ENCODE results near the gene SKIC8. TPM values are rescaled to one million over a fixed set of nuclear protein-coding genes. Genes with fewer than 3 reads are reported as not detected.

Gene SKIC8
- total RNA-seq, 1 donor from 2014 or later = 54.3 TPM

GRCh38 chr15:78234515-78235040 lies 64.8 kb downstream of the SKIC8 start, which contains the start of gene ACSBG1:
Gene ACSBG1 (minus strand): TSS chr15:78234565. CDS start chr15:78234501, 64 bp downstream.
- Mint-ChIP-seq H3K9me3 (no peaks in the 10 kb centered on the region), H3K4me3 (no peak within 1 kb of the TSS), H3K27ac (no peak within 1 kb of the TSS), H3K27me3 (ENCODE audit: insufficient read depth) (peaks cover 16% of the 10 kb centered on the region), H3K36me3 (ENCODE audit: low read depth) (no peaks in the 10 kb centered on the region), H3K4me1 (ENCODE audit: low read depth) (peaks cover 6% of the 10 kb centered on the region)
- intact Hi-C loops (cut with micrococcal nuclease) = no loop called here
- DNase-seq (ENCODE audit: low spot score) = no peak

DNA sequence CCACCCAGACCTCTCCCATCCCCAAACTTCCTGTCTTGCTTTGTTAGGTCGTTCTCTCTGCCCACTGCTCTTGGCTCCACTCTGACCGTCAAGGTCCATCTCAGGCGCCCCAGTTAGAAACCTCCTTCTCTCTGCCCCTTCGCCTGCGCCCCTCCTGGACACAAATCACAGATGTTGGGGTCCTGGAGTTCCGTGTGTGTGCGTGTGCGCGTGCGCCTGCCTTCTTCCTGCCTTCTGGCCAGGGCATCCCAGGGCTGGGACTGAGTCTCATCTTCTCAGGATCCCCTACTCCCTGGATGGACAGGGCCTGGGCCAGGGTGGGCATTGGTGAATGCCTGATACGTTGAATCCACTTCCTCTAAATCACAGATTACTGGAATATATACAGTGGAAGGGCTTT lies 65.9 kb downstream of the SKIC8 start:
- Mint-ChIP-seq H3K4me1 (ENCODE audit: low read depth) (peaks cover 6% of the 10 kb centered on the region), H3K4me3 (no peak overlapping the region), H3K9me3 (no peaks in the 10 kb centered on the region), H3K27ac (no peak overlapping the region), H3K27me3 (ENCODE audit: insufficient read depth) (peaks cover 16% of the 10 kb centered on the region), H3K36me3 (ENCODE audit: low read depth) (no peaks in the 10 kb centered on the region)
- no peak for DNase-seq (ENCODE audit: low spot score)
- intact Hi-C loops (cut with micrococcal nuclease) = no loop called here

Other genes with a start within 250 kb of the SKIC8 start
- 60.8 and 64.7 TPM in 2 replicates for gene TBC1D2B, start 221.9 kb downstream of the SKIC8 start, total RNA-seq
- gene SH2D7, start 207.0 kb downstream of the SKIC8 start, total RNA-seq = not detected in 2 replicates
- 1.2 and 1.9 TPM in 2 replicates for gene CIB2, start 168.2 kb downstream of the SKIC8 start, total RNA-seq
- gene IDH3A, start 150.2 kb downstream of the SKIC8 start, total RNA-seq = 160 and 163 TPM in 2 replicates
- 0.15 and 0.52 TPM in 2 replicates for gene ACSBG1, start 65.0 kb downstream of the SKIC8 start, total RNA-seq
- 68.4 and 70.8 TPM in 2 replicates for gene DNAJA4, start 35.0 kb downstream of the SKIC8 start, total RNA-seq
- not detected in 2 replicates for gene CRABP1, start 40.7 kb upstream of the SKIC8 start, total RNA-seq
- 98.0 and 103 TPM in 2 replicates for gene IREB2, start 138.6 kb upstream of the SKIC8 start, total RNA-seq
- gene HYKK, start 208.0 kb upstream of the SKIC8 start, total RNA-seq = 1.2 and 1.4 TPM in 2 replicates
- 317 and 318 TPM in 2 replicates for gene PSMA4, start 240.8 kb upstream of the SKIC8 start, total RNA-seq

All from activated T-helper 1 cell treated with anti-CD3 and anti-CD28 coated beads, Interleukin-12 subunit alpha, Interleukin-12 subunit beta, Interleukin-2, Interleukin-4 antibody, amounts not matched to agents 30 ng/mL and 10 ng/mL and 1 ng/mL, durations not matched to agents 14 hours and 24 hours and 36 hours (primary cell).